ENCODE results near the gene NEBL. TPM values are rescaled to one million over a fixed set of nuclear protein-coding genes. Genes with fewer than 3 reads are reported as not detected.

The NEBL gene
- total RNA-seq, 1 experiment from 2014 or later: 11.5 TPM

- POLR2A ChIA-PET (ENCODE audit: low non-redundant PET): no interaction called here
- TF ChIP-seq CTCF (conservative IDR thresholded peaks at IDR 0.05; ENCODE audit: low read depth, low read length) (no peak), EZH2 (IDR thresholded peaks at IDR 0.05; ENCODE audit: borderline replicate concordance, low read depth, low read length, poor library complexity, severe bottlenecking) (no peak)
- no TSS peak for BruUV-seq (replicated peaks)
Measured at GRCh38 chr10:20927456-20927855, 30.3 kb upstream of the NEBL start.

DNA sequence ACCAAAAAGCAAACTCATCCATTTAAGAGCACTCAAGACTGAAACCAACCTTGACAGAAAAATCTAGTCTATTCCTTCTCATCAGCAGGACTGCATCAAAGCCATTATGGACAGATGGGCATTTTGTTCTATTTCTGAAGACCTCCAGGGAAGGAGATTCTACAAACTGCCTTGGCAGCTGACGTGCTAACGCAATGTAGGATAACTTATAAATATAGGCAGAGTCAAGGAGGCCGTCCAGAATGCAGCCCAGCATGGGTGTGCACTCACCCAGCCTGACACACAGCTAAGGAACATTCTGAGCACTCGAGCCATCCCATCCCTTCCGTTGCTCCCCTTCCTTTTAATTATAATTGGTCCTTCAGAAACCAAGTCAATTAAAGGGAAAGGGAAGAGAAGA, 25.3 kb upstream of the NEBL start:
- POLR2A ChIA-PET (ENCODE audit: low non-redundant PET): no interaction called here
- no peak for TF ChIP-seq EZH2 (IDR thresholded peaks at IDR 0.05; ENCODE audit: borderline replicate concordance, low read depth, low read length, poor library complexity, severe bottlenecking)
- TF ChIP-seq CTCF (conservative IDR thresholded peaks at IDR 0.05; ENCODE audit: low read depth, low read length): no peak
- no peak overlapping the region for H3K27ac ChIP-seq (ENCODE audit: low read depth, low read length, poor library complexity, severe bottlenecking)
- no peak overlapping the region for H3K4me3 ChIP-seq (ENCODE audit: low read depth, low read length, poor library complexity, severe bottlenecking)
- no TSS peak for BruUV-seq (replicated peaks)
- CTCF ChIA-PET: no interaction called here
- H3K36me3 ChIP-seq (ENCODE audit: insufficient read depth, low read length, poor library complexity, severe bottlenecking): no peaks in the 10 kb centered on the region
- intact Hi-C loops (cut with micrococcal nuclease; ENCODE audit: unreplicated experiment): no loop called here
- no peaks in the 10 kb centered on the region for H3K27me3 ChIP-seq (replicated peaks; ENCODE audit: insufficient read depth, low read depth, low read length, poor library complexity)
- no peak for DNase-seq (ENCODE audit: low spot score)
- H3K4me1 ChIP-seq (ENCODE audit: insufficient read depth, low read length, poor library complexity, severe bottlenecking): no peaks in the 10 kb centered on the region
- H3K9me3 ChIP-seq (ENCODE audit: low read depth, low read length, poor library complexity, severe bottlenecking): no peaks in the 10 kb centered on the region

More at GRCh38 chr10:20927456-20927855, 30.3 kb upstream of the NEBL start:
- Histone ChIP-seq H3K4me1 (ENCODE audit: insufficient read depth, low read length, poor library complexity, severe bottlenecking) (no peaks in the 10 kb centered on the region), H3K36me3 (ENCODE audit: insufficient read depth, low read length, poor library complexity, severe bottlenecking) (no peaks in the 10 kb centered on the region), H3K27me3 (replicated peaks; ENCODE audit: insufficient read depth, low read depth, low read length, poor library complexity) (no peaks in the 10 kb centered on the region), H3K4me3 (ENCODE audit: low read depth, low read length, poor library complexity, severe bottlenecking) (no peak overlapping the region), H3K9me3 (ENCODE audit: low read depth, low read length, poor library complexity, severe bottlenecking) (no peaks in the 10 kb centered on the region), H3K27ac (ENCODE audit: low read depth, low read length, poor library complexity, severe bottlenecking) (no peak overlapping the region)
- CTCF ChIA-PET: no interaction called here
- no peak for DNase-seq (ENCODE audit: low spot score)
- intact Hi-C loops (cut with micrococcal nuclease; ENCODE audit: unreplicated experiment): no loop called here

GRCh38 chr10:20922033-20922432, 24.9 kb upstream of the NEBL start:
- Histone ChIP-seq H3K27ac (ENCODE audit: low read depth, low read length, poor library complexity, severe bottlenecking) (no peak overlapping the region), H3K27me3 (replicated peaks; ENCODE audit: insufficient read depth, low read depth, low read length, poor library complexity) (no peaks in the 10 kb centered on the region), H3K4me1 (ENCODE audit: insufficient read depth, low read length, poor library complexity, severe bottlenecking) (no peaks in the 10 kb centered on the region), H3K9me3 (ENCODE audit: low read depth, low read length, poor library complexity, severe bottlenecking) (no peaks in the 10 kb centered on the region), H3K36me3 (ENCODE audit: insufficient read depth, low read length, poor library complexity, severe bottlenecking) (no peaks in the 10 kb centered on the region), H3K4me3 (ENCODE audit: low read depth, low read length, poor library complexity, severe bottlenecking) (no peak overlapping the region)
- no peak for DNase-seq (ENCODE audit: low spot score)
- intact Hi-C loops (cut with micrococcal nuclease; ENCODE audit: unreplicated experiment): no loop called here
- ChIA-PET CTCF (no interaction called here), POLR2A (ENCODE audit: low non-redundant PET) (no interaction called here)
- TF ChIP-seq EZH2 (IDR thresholded peaks at IDR 0.05; ENCODE audit: borderline replicate concordance, low read depth, low read length, poor library complexity, severe bottlenecking) (no peak), CTCF (conservative IDR thresholded peaks at IDR 0.05; ENCODE audit: low read depth, low read length) (no peak)
- BruUV-seq (replicated peaks): no TSS peak

Measured in A673 (cell line).